ENCODE results near the gene AFAP1L1. TPM values are rescaled to one million over a fixed set of nuclear protein-coding genes. Genes with fewer than 3 reads are reported as not detected.

Gene AFAP1L1
- polyA plus RNA-seq, 1 experiment = 1.8 TPM

DNA sequence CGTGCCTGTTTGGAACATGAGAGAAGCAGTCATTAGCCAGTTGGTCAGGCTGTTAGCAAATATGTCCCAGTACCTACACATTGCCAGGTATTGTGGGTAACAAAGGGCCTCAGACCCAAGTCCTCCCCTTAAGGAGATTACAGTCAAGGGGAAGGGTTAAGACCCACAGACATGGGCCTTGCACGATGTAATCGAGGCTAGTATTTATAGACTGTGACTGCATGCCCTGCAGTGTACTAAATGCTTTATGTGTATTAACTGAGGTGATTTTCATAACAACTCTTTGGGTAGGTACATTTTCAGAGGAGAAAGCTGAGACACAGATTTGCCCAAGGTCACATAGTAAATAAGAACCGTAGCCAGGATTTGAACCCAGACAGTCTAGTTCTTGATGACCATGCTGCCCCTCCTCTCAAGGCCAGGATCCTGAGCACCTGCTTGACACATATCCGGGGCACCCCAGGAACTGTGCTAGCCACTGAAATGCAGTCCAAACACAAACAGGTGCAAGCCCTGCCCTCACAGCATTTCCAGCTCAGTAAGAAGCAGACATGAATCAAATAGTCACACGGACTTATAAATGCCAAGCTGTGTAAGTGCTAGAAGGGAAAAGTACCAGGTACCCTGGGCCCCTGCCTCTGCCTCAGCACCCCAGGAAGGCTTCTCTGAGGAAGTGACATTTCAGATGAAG lies 41.6 kb downstream of the AFAP1L1 start:
- H3K9me3 ChIP-seq (ENCODE audit: control insufficient read depth, insufficient read depth, low read length) = no peaks in the 10 kb centered on the region
- H3K27me3 ChIP-seq (ENCODE audit: control insufficient read depth, insufficient read depth, low read length) = no peaks in the 10 kb centered on the region
- no peak overlapping the region for H3K4me3 ChIP-seq (ENCODE audit: low read depth, low read length)
- ChIA-PET POLR2A (no interaction called here), CTCF (interaction anchor here (1.9 to 8.6 kb wide), 2 partner anchors 56 to 69 kb away, joined by 4 to 90 read pairs; no protein-coding TSS in a partner anchor)
- TF ChIP-seq, protein P1, sequence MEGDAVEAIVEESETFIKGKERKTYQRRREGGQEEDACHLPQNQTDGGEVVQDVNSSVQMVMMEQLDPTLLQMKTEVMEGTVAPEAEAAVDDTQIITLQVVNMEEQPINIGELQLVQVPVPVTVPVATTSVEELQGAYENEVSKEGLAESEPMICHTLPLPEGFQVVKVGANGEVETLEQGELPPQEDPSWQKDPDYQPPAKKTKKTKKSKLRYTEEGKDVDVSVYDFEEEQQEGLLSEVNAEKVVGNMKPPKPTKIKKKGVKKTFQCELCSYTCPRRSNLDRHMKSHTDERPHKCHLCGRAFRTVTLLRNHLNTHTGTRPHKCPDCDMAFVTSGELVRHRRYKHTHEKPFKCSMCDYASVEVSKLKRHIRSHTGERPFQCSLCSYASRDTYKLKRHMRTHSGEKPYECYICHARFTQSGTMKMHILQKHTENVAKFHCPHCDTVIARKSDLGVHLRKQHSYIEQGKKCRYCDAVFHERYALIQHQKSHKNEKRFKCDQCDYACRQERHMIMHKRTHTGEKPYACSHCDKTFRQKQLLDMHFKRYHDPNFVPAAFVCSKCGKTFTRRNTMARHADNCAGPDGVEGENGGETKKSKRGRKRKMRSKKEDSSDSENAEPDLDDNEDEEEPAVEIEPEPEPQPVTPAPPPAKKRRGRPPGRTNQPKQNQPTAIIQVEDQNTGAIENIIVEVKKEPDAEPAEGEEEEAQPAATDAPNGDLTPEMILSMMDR (IDR thresholded peaks at IDR 0.05; ENCODE audit: low read depth, low read length) = no peak
- DNase-seq (ENCODE audit: low read depth, low spot score) = no peak
- H3K27ac ChIP-seq (ENCODE audit: low read depth, low read length) = no peak overlapping the region

DNA sequence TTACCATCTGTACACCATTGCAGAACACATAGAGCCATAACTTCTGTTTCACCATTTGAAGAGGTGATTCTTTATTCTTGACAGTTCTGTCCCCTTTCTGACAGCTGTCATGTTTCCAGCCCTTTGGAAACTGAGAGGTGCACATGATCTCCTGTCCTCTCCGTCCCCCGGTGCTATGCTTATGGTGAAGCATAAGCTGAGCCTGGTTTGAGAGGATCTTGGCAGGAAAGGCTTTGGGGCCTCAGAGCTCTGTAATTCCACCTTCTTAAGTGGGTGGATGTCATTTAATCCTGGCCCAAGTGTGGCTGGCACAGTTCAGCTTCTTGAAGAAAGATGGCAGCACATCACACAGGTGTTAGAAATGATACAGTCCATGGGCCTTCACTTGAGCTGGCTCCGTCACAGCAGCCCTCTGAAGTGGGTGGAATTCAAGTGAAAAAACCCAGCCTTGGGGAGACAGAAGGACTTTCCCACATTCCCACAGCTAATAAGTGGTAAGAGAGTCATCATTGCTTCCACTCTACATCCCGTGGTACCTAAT lies 43.0 kb downstream of the AFAP1L1 start:
- Histone ChIP-seq H3K9me3 (ENCODE audit: control insufficient read depth, insufficient read depth, low read length) (no peaks in the 10 kb centered on the region), H3K27ac (ENCODE audit: low read depth, low read length) (no peak overlapping the region), H3K27me3 (ENCODE audit: control insufficient read depth, insufficient read depth, low read length) (no peaks in the 10 kb centered on the region), H3K4me3 (ENCODE audit: low read depth, low read length) (no peak overlapping the region)
- TF ChIP-seq, protein P1 (IDR thresholded peaks at IDR 0.05; ENCODE audit: low read depth, low read length) = no peak
- ChIA-PET POLR2A (no interaction called here), CTCF (interaction anchor here (0.6 to 8.6 kb wide), 8 partner anchors 8 to 250 kb away, joined by 3 to 90 read pairs (median 4); no protein-coding TSS in a partner anchor)
- no peak for DNase-seq (ENCODE audit: low read depth, low spot score)

DNA sequence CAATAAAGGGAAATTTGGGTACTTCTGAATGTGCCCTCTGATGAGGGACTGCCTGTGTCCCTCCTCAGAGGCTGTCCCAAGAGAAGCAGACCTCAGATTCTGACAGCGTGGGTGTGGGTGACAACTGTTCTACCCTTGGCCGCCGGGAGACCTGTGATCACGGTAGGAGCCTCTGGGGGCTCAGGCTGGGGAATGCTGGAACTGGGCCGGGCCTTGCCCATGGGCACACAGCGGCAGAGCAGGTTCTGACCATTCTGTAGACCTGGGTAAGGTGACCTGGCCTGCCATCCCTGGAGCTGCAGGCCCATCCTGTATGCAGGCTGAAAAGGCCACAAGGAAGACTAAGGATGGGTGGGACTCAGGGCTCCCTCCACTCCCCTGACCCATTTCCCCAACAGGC lies 44.1 kb downstream of the AFAP1L1 start:
- H3K27me3 ChIP-seq (ENCODE audit: control insufficient read depth, insufficient read depth, low read length) = no peaks in the 10 kb centered on the region
- H3K4me3 ChIP-seq (ENCODE audit: low read depth, low read length) = no peak overlapping the region
- H3K9me3 ChIP-seq (ENCODE audit: control insufficient read depth, insufficient read depth, low read length) = no peaks in the 10 kb centered on the region
- H3K27ac ChIP-seq (ENCODE audit: low read depth, low read length) = no peak overlapping the region
- DNase-seq (ENCODE audit: low read depth, low spot score) = no peak
- TF ChIP-seq, protein P1 (IDR thresholded peaks at IDR 0.05; ENCODE audit: low read depth, low read length) = no peak
- CTCF ChIA-PET = interaction anchor here (0.6 to 8.6 kb wide), 5 partner anchors 10 to 118 kb away, joined by 3 to 90 read pairs (median 5); no protein-coding TSS in a partner anchor
- POLR2A ChIA-PET = no interaction called here

DNA sequence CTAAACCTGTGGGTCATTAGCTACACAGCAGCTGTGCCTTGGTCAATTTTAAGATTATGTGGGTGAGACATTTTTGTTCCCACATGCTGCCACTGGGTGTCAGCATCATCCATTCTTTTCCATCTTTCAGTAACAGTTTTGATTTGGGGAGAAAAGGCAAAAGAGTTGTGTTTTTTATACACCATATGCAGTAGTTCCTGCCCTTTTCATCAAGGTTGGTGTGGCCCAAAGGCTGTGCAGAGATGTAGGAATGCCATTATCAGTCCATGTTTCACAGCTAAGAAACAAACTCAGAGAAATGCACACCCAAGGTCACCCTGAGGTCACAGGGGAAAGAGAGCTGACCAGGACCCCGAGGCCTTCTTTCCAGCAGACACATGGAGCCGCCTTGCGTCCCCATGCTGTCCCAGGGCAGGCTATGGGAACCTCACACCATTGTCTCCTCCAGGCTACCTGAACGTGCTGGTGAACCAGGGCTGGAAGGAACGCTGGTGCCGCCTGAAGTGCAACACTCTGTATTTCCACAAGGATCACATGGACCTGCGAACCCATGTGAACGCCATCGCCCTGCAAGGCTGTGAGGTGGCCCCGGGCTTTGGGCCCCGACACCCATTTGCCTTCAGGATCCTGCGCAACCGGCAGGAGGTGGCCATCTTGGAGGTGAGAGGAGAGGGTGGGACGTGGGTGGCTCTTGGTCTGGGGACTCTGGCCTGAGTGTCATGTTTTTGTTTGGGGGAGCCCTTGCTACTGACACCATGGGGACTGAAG lies 45.8 kb downstream of the AFAP1L1 start:
- Histone ChIP-seq H3K4me3 (ENCODE audit: low read depth, low read length) (no peak overlapping the region), H3K27ac (ENCODE audit: low read depth, low read length) (no peak overlapping the region), H3K9me3 (ENCODE audit: control insufficient read depth, insufficient read depth, low read length) (no peaks in the 10 kb centered on the region), H3K27me3 (ENCODE audit: control insufficient read depth, insufficient read depth, low read length) (no peaks in the 10 kb centered on the region)
- peak; percentile 33 for DNase-seq (ENCODE audit: low read depth, low spot score)
- POLR2A ChIA-PET = interaction anchor here (0.8 kb wide), 1 partner anchor 41 kb away, joined by 3 read pairs; the partner anchor contains the start of gene PCYOX1L
- TF ChIP-seq, protein P1 (IDR thresholded peaks at IDR 0.05; ENCODE audit: low read depth, low read length) = peak; percentile 75
- CTCF ChIA-PET = interaction anchor here (0.6 to 8.6 kb wide), 25 partner anchors 9 to 520 kb away, joined by 3 to 90 read pairs (median 4); partner anchors contain the start of genes CSNK1A1 and GRPEL2
